Right atrium auricular region (tissue), 2 donors: ENCODE results near the gene ENPP1. TPM values are rescaled to one million over a fixed set of nuclear protein-coding genes. Genes with fewer than 3 reads are reported as not detected.

Source experiments
- DNase-seq: peaks from one replicate; pipeline ENCODE4 v3.0.0-alpha.2; 2019; ENCODE audit warnings: low spot score
- H3K27ac ChIP-seq, 2 donors: fragments of 200-600 bp; sonication (generic); 1 replicate in 1 of 2; 2 replicates in 1 of 2; pipeline ENCODE4 v1.5.1; 2016 to 2019
- H3K27me3 ChIP-seq, 2 donors: fragments of 200-600 bp; sonication (generic); one replicate each; pipeline versions ENCODE4 v1.5.1 to v1.6.0; 2017 to 2019
- H3K36me3 ChIP-seq: fragments of 200-600 bp; sonication (generic); one replicate; pipeline ENCODE4 v1.5.1; 2016
- H3K4me1 ChIP-seq, 2 donors: fragments of 200-600 bp; sonication (generic); one replicate each; pipeline versions ENCODE4 v1.5.1 to v1.6.0; 2017 to 2019
- H3K4me3 ChIP-seq, 2 donors: fragments of 200-600 bp; sonication (generic); 1 replicate in 1 of 2; 2 replicates in 1 of 2; pipeline ENCODE4 v1.5.1; 2017 to 2019; ENCODE audit warnings: mild to moderate bottlenecking in 1 of 2, moderate library complexity in 1 of 2
- H3K9me3 ChIP-seq, 2 donors: fragments of 200-600 bp; sonication (generic); one replicate each; pipeline ENCODE4 v1.5.1; 2019
- total RNA-seq, 2 donors: library from RNA; depleted of rRNA; stranded (reverse); fragments of >200 nt; gene quantifications; one replicate each; pipeline ENCODE4 v1.1.0, GENCODE V29; 2016
- TF ChIP-seq, protein P1 (sequence below), 2 donors: fragments of 200-600 bp; sonication (generic); IDR thresholded peaks; one replicate each; pipeline ENCODE4 v1.5.1; 2019; ENCODE audit warnings: antibody characterized with exemption in 2 of 2

The ENPP1 gene
- 1 to 10 TPM; 3.4 to 5.5 TPM for total RNA-seq

DNA sequence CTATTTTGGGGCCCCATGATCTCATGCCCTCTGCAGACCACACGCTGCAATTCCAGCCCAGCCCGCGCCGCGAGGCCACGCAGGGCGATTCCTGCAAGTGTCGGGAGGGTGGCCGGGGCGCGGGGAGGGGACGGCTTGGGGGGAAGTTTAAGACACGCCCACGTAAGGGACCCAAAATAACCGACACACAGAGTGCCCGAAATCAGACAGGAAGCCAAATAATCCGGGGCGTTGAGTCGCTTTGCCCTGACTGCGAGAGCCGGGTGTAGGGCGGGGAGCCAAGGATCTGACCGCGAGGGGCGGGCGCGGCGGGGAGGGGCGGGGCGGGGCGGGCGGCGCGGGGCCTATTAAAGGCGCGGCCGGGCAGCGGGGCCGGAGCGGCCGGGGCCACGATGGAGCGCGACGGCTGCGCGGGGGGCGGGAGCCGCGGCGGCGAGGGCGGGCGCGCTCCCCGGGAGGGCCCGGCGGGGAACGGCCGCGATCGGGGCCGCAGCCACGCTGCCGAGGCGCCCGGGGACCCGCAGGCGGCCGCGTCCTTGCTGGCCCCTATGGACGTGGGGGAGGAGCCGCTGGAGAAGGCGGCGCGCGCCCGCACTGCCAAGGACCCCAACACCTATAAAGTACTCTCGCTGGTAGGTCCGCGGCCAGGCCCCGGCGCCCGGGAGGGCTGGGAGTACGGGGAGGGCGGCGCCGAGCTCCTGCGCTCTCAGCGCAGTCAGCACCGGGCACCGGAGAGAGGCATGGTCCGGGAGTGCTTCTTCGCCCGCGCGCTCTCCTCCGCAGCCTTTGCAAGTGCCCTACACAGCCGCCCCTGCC lies at the start of gene ENPP1:
TSS of gene ENPP1 (plus strand) at position 377 of the 816 bp plus-strand sequence. CDS start at position 393, 16 bp downstream.
- Histone ChIP-seq H3K27ac (peak within 1 kb of the TSS; percentile 72 to 86), H3K9me3 (no peaks in the 10 kb centered on the region), H3K4me1 (peaks cover 0 to 12% of the 10 kb centered on the region in 2 donors), H3K27me3 (no peaks in the 10 kb centered on the region), H3K4me3 (peak within 1 kb of the TSS; percentile 70 to 73), H3K36me3 (no peaks in the 10 kb centered on the region)
- DNase-seq, result peak; percentile 78
- TF ChIP-seq, protein P1, sequence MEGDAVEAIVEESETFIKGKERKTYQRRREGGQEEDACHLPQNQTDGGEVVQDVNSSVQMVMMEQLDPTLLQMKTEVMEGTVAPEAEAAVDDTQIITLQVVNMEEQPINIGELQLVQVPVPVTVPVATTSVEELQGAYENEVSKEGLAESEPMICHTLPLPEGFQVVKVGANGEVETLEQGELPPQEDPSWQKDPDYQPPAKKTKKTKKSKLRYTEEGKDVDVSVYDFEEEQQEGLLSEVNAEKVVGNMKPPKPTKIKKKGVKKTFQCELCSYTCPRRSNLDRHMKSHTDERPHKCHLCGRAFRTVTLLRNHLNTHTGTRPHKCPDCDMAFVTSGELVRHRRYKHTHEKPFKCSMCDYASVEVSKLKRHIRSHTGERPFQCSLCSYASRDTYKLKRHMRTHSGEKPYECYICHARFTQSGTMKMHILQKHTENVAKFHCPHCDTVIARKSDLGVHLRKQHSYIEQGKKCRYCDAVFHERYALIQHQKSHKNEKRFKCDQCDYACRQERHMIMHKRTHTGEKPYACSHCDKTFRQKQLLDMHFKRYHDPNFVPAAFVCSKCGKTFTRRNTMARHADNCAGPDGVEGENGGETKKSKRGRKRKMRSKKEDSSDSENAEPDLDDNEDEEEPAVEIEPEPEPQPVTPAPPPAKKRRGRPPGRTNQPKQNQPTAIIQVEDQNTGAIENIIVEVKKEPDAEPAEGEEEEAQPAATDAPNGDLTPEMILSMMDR (IDR thresholded peaks at IDR 0.05), result peak; percentile 15 to 47

DNA sequence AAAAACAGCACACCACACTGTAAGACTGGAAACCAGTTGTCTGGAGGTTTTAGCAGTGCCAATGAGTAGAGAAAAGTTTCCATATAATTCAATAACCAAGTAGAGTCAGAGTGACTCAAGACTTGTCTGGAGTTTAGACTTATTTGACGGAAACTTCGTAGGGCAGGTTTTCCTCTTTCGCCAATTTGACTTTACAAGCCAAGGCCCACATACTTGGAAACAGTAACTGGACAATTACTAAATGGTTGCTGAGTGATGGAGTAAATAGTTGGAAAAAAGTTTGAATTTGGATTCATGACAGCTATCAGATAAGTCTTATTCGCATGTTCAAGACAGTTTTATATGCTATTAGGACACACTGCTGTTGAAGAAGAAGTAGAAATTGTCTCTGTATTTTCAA lies 48.9 kb upstream of the ENPP1 start:
- peaks cover 0 to 3% of the 10 kb centered on the region in 2 donors for H3K4me1 ChIP-seq
- H3K9me3 ChIP-seq, result no peaks in the 10 kb centered on the region
- no peaks in the 10 kb centered on the region for H3K27me3 ChIP-seq
- H3K4me3 ChIP-seq, result no peak overlapping the region
- no peak overlapping the region for H3K27ac ChIP-seq
- DNase-seq, result no peak
- no peaks in the 10 kb centered on the region for H3K36me3 ChIP-seq
- TF ChIP-seq, protein P1 (IDR thresholded peaks at IDR 0.05), result no peak

DNA sequence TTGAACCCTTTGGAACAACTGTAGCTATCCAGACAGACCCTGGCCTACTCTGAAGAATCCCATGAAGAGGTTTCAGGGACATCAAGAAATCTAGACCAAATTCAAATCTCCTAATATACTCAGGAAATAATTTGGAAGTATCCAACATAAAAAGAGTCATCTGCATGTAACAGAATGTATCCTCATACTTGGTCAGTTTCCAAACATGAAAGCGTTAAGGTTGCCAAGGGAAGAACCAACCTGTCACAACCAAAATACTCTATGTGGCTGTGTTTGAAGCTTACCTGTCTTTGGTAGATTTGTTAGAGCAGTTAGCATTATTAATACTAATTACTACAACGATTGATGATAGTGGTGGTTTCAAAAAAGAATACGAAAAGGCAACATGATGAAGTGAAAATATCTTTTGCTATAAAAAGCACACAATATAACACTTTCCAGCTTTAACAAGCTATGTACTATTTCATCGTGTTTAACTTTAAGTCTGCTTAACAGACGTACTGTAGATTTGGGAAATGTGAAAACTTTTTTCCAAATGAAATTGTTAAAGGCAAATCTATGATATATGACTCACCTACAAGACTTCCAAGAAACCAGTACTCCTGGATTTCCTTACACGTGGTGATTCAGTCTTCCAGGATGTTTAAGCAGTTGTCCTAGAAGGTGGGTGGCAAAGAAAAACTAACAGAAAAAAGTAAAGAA lies 46.6 kb upstream of the ENPP1 start:
- Histone ChIP-seq H3K4me1 (peaks cover 0 to 14% of the 10 kb centered on the region in 2 donors), H3K36me3 (no peaks in the 10 kb centered on the region), H3K9me3 (no peaks in the 10 kb centered on the region), H3K4me3 (no peak overlapping the region), H3K27me3 (no peaks in the 10 kb centered on the region), H3K27ac (no peak overlapping the region)
- DNase-seq, result no peak
- TF ChIP-seq, protein P1 (IDR thresholded peaks at IDR 0.05), result no peak

DNA sequence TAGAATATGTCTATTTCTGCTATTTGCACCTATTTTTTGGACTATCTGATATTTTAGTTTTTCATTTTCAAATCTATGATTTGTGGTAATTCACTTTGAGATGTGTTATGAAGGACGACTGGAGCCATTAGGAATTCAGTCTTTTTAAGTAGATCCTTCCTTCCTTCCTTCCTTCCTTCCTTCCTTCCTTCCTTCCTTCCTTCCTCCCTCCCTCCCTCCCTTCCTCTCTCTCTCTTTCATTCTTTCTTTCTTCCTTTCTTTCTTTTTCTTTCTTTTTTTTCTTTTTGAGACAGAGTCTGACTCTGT lies 46.1 kb upstream of the ENPP1 start:
- Histone ChIP-seq H3K4me3 (no peak overlapping the region), H3K4me1 (peaks cover 0 to 14% of the 10 kb centered on the region in 2 donors), H3K36me3 (no peaks in the 10 kb centered on the region), H3K27me3 (no peaks in the 10 kb centered on the region), H3K9me3 (no peaks in the 10 kb centered on the region), H3K27ac (no peak overlapping the region)
- TF ChIP-seq, protein P1 (IDR thresholded peaks at IDR 0.05), result no peak
- no peak for DNase-seq

DNA sequence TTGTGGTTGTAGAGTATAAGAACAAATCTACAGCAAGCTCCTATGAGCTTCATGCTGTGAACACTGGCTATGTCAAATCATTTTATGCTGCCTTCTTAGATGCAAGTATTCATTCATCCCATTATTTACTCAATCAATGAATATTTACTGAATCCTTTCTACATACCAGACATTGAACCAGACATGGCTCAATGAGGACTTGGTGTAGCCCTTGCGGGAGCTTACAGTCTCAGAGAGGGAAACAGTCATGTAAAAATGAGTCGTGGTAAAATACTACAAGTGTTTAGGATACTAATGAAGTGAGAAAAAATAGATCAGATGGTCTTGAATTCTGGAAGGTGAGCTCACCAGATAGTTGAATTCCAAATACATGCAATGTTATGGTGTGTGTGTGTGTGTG lies 44.8 kb upstream of the ENPP1 start:
- peaks cover 0 to 14% of the 10 kb centered on the region in 2 donors for H3K4me1 ChIP-seq
- no peaks in the 10 kb centered on the region for H3K36me3 ChIP-seq
- H3K9me3 ChIP-seq, result no peaks in the 10 kb centered on the region
- no peaks in the 10 kb centered on the region for H3K27me3 ChIP-seq
- no peak overlapping the region for H3K27ac ChIP-seq
- TF ChIP-seq, protein P1 (IDR thresholded peaks at IDR 0.05), result no peak
- no peak for DNase-seq
- H3K4me3 ChIP-seq, result no peak overlapping the region
